ENCODE results near the gene TMEM72.

The TMEM72 gene

GRCh38 chr10:44935201-44935965, 24.2 kb downstream of the TMEM72 start:
- DNase-seq = no peak

- no peak for DNase-seq
Observed at GRCh38 chr10:44935966-44936295, 24.8 kb downstream of the TMEM72 start.

GRCh38 chr10:44936314-44936975, 25.3 kb downstream of the TMEM72 start:
- no peak for DNase-seq

DNA sequence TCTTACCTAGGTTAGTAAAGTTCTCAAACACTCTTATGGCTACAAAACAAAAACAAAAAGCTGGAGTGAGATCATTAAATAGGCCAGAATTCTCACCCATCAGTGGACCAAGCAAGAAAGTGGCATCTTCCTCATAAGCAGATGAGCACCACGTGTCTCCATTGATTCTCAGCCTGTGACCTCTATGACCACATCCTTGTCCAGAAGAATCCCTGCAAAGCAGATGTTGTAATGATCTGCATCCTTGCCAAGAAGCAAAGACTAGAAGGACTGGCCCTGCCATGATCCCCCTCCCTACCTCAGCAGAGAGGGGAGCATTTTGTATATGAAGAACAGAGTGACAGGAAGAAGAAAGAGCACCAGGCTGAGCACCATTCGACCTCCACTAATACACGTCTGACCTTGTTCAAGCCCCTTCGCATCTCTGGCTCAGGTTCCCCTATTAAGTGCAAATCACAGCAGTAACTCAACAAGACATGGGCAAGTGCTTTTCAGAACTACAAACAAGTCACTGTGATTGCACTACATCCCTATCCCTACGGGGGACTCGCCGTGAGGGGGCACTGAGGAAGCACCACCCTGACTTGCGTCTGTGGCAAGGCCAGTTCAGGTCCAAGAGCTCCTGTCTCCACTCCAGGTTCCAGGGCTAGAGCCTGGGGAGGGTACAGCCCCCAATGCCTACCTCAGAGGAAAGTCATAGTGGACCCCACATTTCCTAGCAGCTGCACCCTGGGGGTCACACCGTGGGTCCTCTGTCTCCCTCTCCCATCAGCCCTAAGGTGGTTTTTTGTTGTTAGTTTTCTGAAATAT, 26.3 kb downstream of the TMEM72 start:
- DNase-seq = no peak

GRCh38 chr10:44938956-44939355, 27.8 kb downstream of the TMEM72 start:
- no peak for DNase-seq

- DNase-seq = no peak
Observed at GRCh38 chr10:44939691-44940401, 28.7 kb downstream of the TMEM72 start.

- no peak for DNase-seq
Observed at GRCh38 chr10:44944354-44944753, 33.2 kb downstream of the TMEM72 start.

- DNase-seq = no peak
Observed at GRCh38 chr10:44946205-44946604, 35.1 kb downstream of the TMEM72 start.

DNA sequence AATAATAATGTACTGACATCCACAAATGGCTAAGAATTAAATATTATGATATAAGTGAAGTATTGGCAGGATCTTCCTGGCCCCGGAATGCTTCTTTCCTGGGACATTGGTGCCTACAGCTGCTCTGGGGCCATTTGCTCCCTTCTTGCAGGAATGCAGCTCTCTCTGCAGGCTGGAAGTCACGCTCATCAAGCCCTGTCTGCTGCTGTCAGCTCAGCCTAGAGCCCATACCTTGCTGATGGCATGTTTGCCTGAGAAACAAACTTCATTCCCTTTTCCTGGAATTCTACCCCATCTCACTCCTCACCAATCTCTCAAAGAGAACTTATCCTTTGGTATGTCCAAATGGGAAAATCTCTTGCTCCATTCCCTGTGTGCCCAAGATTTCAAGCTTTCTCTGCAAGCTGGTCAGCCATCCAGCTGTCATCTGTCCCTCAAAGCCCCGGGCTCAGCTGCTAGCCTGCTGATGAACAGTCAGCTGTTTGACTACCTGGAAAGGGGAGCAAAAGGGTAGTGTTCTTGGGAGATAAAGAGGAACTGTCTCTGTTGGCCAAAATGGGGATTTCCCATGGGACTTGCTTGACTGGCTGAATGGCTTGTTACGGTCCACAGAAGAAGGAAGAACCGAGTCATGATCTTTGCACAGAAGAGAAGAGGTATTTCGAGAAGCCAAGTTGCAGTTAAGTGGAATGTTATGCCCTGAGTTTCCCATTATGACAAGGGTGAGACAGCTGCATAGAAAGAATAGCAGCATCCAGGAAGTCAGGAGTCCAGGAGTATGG, 36.4 kb downstream of the TMEM72 start:
- DNase-seq = no peak

DNA sequence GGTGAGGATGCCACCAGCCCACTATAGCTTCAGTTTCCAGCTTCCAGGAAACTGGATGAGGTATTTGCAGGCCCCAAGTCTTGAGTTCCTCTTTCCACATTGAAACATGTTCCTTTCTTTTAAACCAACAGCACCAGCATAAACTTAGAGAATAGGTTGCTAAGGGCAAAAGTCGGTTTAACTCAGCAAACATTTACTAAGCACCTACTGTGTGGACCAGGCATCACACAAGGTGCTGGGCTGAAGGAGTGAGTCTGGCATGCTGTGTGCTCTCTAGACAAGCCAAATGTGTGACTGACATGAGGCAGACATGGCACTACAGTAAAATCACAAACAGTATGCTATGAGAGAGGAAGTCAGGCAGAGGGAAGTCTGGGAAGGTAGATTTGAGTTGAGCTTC, 37.5 kb downstream of the TMEM72 start:
- no peak for DNase-seq

- DNase-seq = no peak
Observed at GRCh38 chr10:44949127-44949802, 38.1 kb downstream of the TMEM72 start.

- DNase-seq = no peak
Observed at GRCh38 chr10:44949915-44950314, 38.8 kb downstream of the TMEM72 start.

- no peak for DNase-seq
Observed at GRCh38 chr10:44950326-44951225, 39.4 kb downstream of the TMEM72 start.

- DNase-seq = no peak
Observed at GRCh38 chr10:44951576-44952226, 40.6 kb downstream of the TMEM72 start.

GRCh38 chr10:44952779-44953231, 41.7 kb downstream of the TMEM72 start:
- DNase-seq = no peak

DNA sequence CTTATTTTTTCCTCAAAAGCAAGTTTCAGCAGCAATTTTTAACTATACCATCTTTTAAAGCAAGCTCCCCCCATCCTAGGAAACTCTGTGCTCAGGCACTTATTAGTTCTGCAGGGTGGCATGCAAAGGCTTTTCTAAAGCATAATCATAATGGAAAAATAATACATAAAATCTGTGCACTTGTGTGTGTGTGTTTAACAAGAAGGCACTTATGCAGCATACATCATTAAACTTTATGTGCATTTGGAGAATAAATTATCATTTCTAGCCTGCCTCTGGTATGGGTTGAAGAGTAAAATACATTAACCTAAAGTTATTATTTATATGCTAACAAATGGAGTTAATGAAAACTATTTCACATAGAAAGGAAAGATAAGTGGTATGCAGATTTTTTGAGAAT, 42.9 kb downstream of the TMEM72 start:
- DNase-seq = no peak

- DNase-seq = no peak
Observed at GRCh38 chr10:44954962-44955361, 43.8 kb downstream of the TMEM72 start.

- DNase-seq = no peak
Observed at GRCh38 chr10:44955413-44956070, 44.4 kb downstream of the TMEM72 start.

DNA sequence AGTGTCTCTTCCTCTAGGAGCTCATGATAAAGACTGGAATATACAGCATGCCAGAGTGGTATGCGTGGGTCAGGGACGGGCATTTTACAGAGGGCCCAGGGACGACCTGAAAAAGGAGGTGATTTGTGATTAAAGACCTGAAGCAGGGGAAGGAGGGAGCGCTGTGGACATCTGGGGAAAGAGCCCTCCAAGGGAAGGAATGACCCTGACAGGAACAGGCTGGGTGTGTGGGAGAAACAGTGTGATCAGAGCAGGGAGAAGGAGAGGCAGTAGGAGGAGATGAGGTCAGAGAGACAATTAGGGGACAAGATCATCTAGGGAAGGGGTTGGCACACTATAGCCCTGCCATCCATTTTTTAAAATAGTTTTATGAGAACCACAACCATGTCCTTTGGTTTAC, 45.1 kb downstream of the TMEM72 start:
- no peak for DNase-seq
